Prostate gland (tissue), 2 donors: Measurements from ENCODE around the gene LMBRD2. TPM values are rescaled to one million over a fixed set of nuclear protein-coding genes. Genes with fewer than 3 reads are reported as not detected.
"Not testable (repeated sequence)": the region's sequence is repeated elsewhere in the genome, so short reads cannot be mapped to it uniquely, and the experiment has no call there.

Source experiments
- DNase-seq: peaks from one replicate; pipeline ENCODE4 v3.0.0-alpha.2; 2019; ENCODE audit warnings: low spot score
- H3K27ac ChIP-seq, 2 donors: fragments of 200-600 bp; sonication (generic); 2 replicates each; pipeline ENCODE4 v1.5.1; 2017 to 2019
- H3K27me3 ChIP-seq: fragments of 200-600 bp; sonication (generic); replicated peaks from 2 replicates; pipeline ENCODE4 v1.5.1; 2019; ENCODE audit not compliant: insufficient read depth
- H3K36me3 ChIP-seq, 2 donors: fragments of 200-600 bp; sonication (generic); 1 replicate in 1 of 2; 2 replicates in 1 of 2; pipeline versions ENCODE4 v1.5.1 to v1.8.1; 2017 to 2019
- H3K4me1 ChIP-seq: fragments of 200-600 bp; sonication (generic); replicated peaks from 2 replicates; pipeline ENCODE4 v1.5.1; 2019
- H3K4me3 ChIP-seq, 2 donors: fragments of 200-600 bp; sonication (generic); 2 replicates each; pipeline ENCODE4 v1.5.1; 2017 to 2019
- H3K9me3 ChIP-seq: fragments of 200-600 bp; sonication (generic); 2 replicates; pipeline ENCODE4 v1.5.1; 2017
- CTCF ChIP-seq, 4 experiments: fragments of 200-600 bp in 2 of 4; fragments of 450-650 bp in 2 of 4; sonication (generic) in 2 of 4; IDR thresholded peaks; 1 replicate in 3 of 4; 2 replicates in 1 of 4; pipeline ENCODE4 v1.5.1; 2016 to 2019; ENCODE audit warnings: antibody characterized with exemption in 4 of 4, mild to moderate bottlenecking in 2 of 4, moderate library complexity in 2 of 4
- POLR2A ChIP-seq: fragments of 450-650 bp; IDR thresholded peaks from one replicate; pipeline ENCODE4 v1.6.1; 2016; ENCODE audit warnings: antibody characterized with exemption, mild to moderate bottlenecking
- POLR2AphosphoS5 ChIP-seq: sonication (generic); formaldehyde crosslinking; IDR thresholded peaks from one replicate; pipeline ENCODE4 v1.6.1; 2017; ENCODE audit warnings: antibody characterized with exemption
- WGBS: methylation state at CpG from one replicate; pipeline ENCODE4 v1.1.5; 2018; 5-methylcytosine and 5-hydroxymethylcytosine counted together
- intact Hi-C: fragments of 100-400 bp; cut with DNase I; formaldehyde crosslinking; loops from one replicate; pipeline ENCODE4 v1.14.2; 2022
- total RNA-seq, 2 donors: library from RNA; depleted of rRNA; stranded (reverse); fragments of >200 nt; gene quantifications; one replicate each; pipeline ENCODE4 v1.1.0, GENCODE V29; 2016

Gene LMBRD2
- total RNA-seq, 2 donors from 2014 or later: 7.4 to 15.7 TPM

- DNase-seq: no peak
- H3K9me3 ChIP-seq: no peaks in the 10 kb centered on the region
- intact Hi-C loops: no loop called here
- no peak overlapping the region for H3K4me3 ChIP-seq
- TF ChIP-seq POLR2AphosphoS5 (no peak), CTCF (IDR thresholded peaks at IDR 0.05) (no peak), POLR2A (no peak)
- H3K27ac ChIP-seq: no peak overlapping the region
- WGBS: 96% methylated on average over 4 of the region's 4 CpGs
- H3K36me3 ChIP-seq: no peaks in the 10 kb centered on the region
- H3K27me3 ChIP-seq: no peaks in the 10 kb centered on the region
- H3K4me1 ChIP-seq: peaks cover under 1% of the 10 kb centered on the region
Measured at GRCh38 chr5:36145311-36145710, 6.4 kb downstream of the LMBRD2 start.

- Histone ChIP-seq H3K4me3 (no peak overlapping the region), H3K27ac (no peak overlapping the region), H3K36me3 (no peaks in the 10 kb centered on the region), H3K9me3 (no peaks in the 10 kb centered on the region), H3K4me1 (no peaks in the 10 kb centered on the region), H3K27me3 (no peaks in the 10 kb centered on the region)
- DNase-seq: no peak
- 95% methylated on average over 7 of the region's 7 CpGs for WGBS
- intact Hi-C loops: no loop called here
- no peak for TF ChIP-seq POLR2AphosphoS5
- TF ChIP-seq CTCF (IDR thresholded peaks at IDR 0.05): no peak
- no peak for TF ChIP-seq POLR2A
Measured at GRCh38 chr5:36138900-36139683, 12.6 kb downstream of the LMBRD2 start.

GRCh38 chr5:36136581-36136980 lies 15.1 kb downstream of the LMBRD2 start:
- DNase-seq: no peak
- TF ChIP-seq CTCF (IDR thresholded peaks at IDR 0.05) (no peak), POLR2A (no peak), POLR2AphosphoS5 (no peak)
- no peaks in the 10 kb centered on the region for H3K27me3 ChIP-seq
- no peaks in the 10 kb centered on the region for H3K36me3 ChIP-seq
- intact Hi-C loops: no loop called here
- H3K4me1 ChIP-seq: no peaks in the 10 kb centered on the region
- H3K9me3 ChIP-seq: no peaks in the 10 kb centered on the region
- H3K27ac ChIP-seq: no peak overlapping the region
- H3K4me3 ChIP-seq: no peak overlapping the region

- Histone ChIP-seq H3K27ac (no peak overlapping the region), H3K36me3 (no peaks in the 10 kb centered on the region), H3K4me3 (no peak overlapping the region), H3K4me1 (no peaks in the 10 kb centered on the region), H3K9me3 (no peaks in the 10 kb centered on the region), H3K27me3 (no peaks in the 10 kb centered on the region)
- no peak for DNase-seq
- intact Hi-C loops: no loop called here
- no peak for TF ChIP-seq POLR2A
- TF ChIP-seq CTCF (IDR thresholded peaks at IDR 0.05): no peak
- TF ChIP-seq POLR2AphosphoS5: no peak
- WGBS: 97% methylated on average over 3 of the region's 3 CpGs
Measured at GRCh38 chr5:36135988-36136387, 15.7 kb downstream of the LMBRD2 start.

GRCh38 chr5:36133009-36133408 lies 18.7 kb downstream of the LMBRD2 start:
- H3K4me3 ChIP-seq, H3K27me3 ChIP-seq, DNase-seq, H3K4me1 ChIP-seq, intact Hi-C loops, H3K27ac ChIP-seq, H3K9me3 ChIP-seq, H3K36me3 ChIP-seq: not testable (repeated sequence)
- 100% methylated on average over 1 of the region's 1 CpG for WGBS

DNA sequence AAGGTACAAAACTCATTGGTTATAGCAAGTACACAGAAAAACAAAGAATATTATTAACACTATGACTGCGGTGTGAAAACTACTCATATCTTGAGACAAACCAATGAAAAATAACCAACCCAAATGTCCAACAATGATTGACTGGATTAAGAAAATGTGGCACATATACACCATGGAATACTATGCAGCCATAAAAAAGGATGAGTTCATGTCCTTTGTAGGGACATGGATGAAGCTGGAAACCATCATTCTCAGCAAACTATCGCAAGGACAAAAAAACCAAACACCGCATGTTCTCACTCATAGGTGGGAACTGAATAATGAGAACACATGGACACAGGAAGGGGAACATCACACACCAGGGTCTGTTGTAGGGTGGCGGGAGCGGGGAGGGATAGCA lies 22.0 kb downstream of the LMBRD2 start:
- H3K36me3 ChIP-seq, intact Hi-C loops, H3K27ac ChIP-seq, H3K4me1 ChIP-seq, H3K9me3 ChIP-seq, H3K27me3 ChIP-seq, DNase-seq, H3K4me3 ChIP-seq: not testable (repeated sequence)
- 97% methylated on average over 5 of the region's 5 CpGs for WGBS
